Adrenal gland (tissue), 12 donors: ENCODE data around the gene CPXM1. TPM values are rescaled to one million over a fixed set of nuclear protein-coding genes. Genes with fewer than 3 reads are reported as not detected.

Experiments
- DNase-seq, 7 donors: peaks; one replicate each; pipeline ENCODE4 v3.0.0-alpha.2; 2019 to 2020
- H3K27ac ChIP-seq, 5 donors: fragments of 200-600 bp; sonication (generic) in 4 of 5; 1 replicate in 3 of 5; 2 replicates in 2 of 5; pipeline versions ENCODE4 v1.5.1 to v1.8.0; 2016 to 2020; ENCODE audit warnings: mild to moderate bottlenecking in 1 of 5
- H3K27me3 ChIP-seq: fragments of 200-600 bp; 2 replicates; pipeline ENCODE4 v1.8.0; 2021
- H3K36me3 ChIP-seq, 2 donors: fragments of 200-600 bp; replicated peaks in 1 of 2; 1 replicate in 1 of 2; 2 replicates in 1 of 2; pipeline versions ENCODE4 v1.5.1 to v1.8.0; 2018 to 2022
- H3K4me1 ChIP-seq, 2 donors: fragments of 200-600 bp; replicated peaks in 1 of 2; 1 replicate in 1 of 2; 2 replicates in 1 of 2; pipeline versions ENCODE4 v1.5.1 to v1.8.0; 2018 to 2021
- H3K4me3 ChIP-seq, 4 donors: fragments of 200-600 bp; sonication (generic) in 3 of 4; one replicate each; pipeline ENCODE4 v1.5.1; 2016 to 2018
- H3K9me3 ChIP-seq, 3 donors: fragments of 200-600 bp; sonication (generic) in 1 of 3; replicated peaks in 1 of 3; 1 replicate in 2 of 3; 2 replicates in 1 of 3; pipeline versions ENCODE4 v1.5.1 to v1.8.0; 2016 to 2021
- CTCF ChIP-seq, 6 experiments: fragments of 450-650 bp in 4 of 6; fragments of 200-600 bp in 2 of 6; sonication (generic) in 1 of 6; IDR thresholded peaks; 1 replicate in 5 of 6; 2 replicates in 1 of 6; pipeline versions ENCODE4 v1.5.1 to v1.8.0; 2016 to 2021; ENCODE audit warnings: antibody characterized with exemption in 6 of 6, mild to moderate bottlenecking in 2 of 6, moderate library complexity in 1 of 6
- POLR2A ChIP-seq, 2 donors: fragments of 450-650 bp; IDR thresholded peaks; one replicate each; pipeline ENCODE4 v1.6.1; 2017; ENCODE audit warnings: antibody characterized with exemption in 2 of 2, mild to moderate bottlenecking in 2 of 2, moderate library complexity in 1 of 2
- WGBS, 4 donors: extraction: QIAGEN DNeasy Blood & Tissue Kit in 2 of 4; methylation state at CpG; one replicate each; pipeline versions ENCODE4 v1.1.5 to v1.1.7; 2013 to 2017; 5-methylcytosine and 5-hydroxymethylcytosine counted together
- intact Hi-C, 2 donors: fragments of 100-400 bp; cut with DNase I; formaldehyde crosslinking; loops; one replicate each; pipeline versions ENCODE4 v1.14.1 to v1.15.0; 2022 to 2023
- polyA plus RNA-seq, 3 donors: library from polyadenylated mRNA; stranded (reverse); fragments of 200-250 nt in 2 of 3; fragments of 350-450 nt in 1 of 3; fragmentation: Illumina TruSeq in 1 of 3; extraction: RNeasy Lipid Tissue Mini Kit (QIAGEN cat#74804) in 1 of 3; gene quantifications; one replicate each; pipeline ENCODE4 v1.2.3, GENCODE V29; 2013 to 2014
- total RNA-seq, 9 donors: library from RNA; depleted of rRNA in 4 of 9; stranded (reverse); fragments of >200 nt in 4 of 9; fragments of 120-200 nt in 1 of 9; fragmentation: NEBNext Ultra II Directional in 1 of 9; extraction: Animal tissue kit (Norgen Biotek cat#: 25700) in 1 of 9; gene quantifications; one replicate each; pipeline versions ENCODE4 v1.1.0 to v1.2.4, GENCODE V29; 2013 to 2023
- donor health status: healthy with polysubstance abuse.
- donor health status: Bipolar disorder and iron deficiency.
- donor health status: DM: yes; HTN: yes; CAD: no.
- donor health status: DM: no; HTN: no; CAD: no.
- donor health status: DM: no; HTN: no; CAD: no.
- donor health status: DM: yes; HTN: yes; CAD: no.

CPXM1 gene
- total and polyA plus RNA-seq, 12 donors: 2.5 to 21.8 (median 11.2) TPM

DNA sequence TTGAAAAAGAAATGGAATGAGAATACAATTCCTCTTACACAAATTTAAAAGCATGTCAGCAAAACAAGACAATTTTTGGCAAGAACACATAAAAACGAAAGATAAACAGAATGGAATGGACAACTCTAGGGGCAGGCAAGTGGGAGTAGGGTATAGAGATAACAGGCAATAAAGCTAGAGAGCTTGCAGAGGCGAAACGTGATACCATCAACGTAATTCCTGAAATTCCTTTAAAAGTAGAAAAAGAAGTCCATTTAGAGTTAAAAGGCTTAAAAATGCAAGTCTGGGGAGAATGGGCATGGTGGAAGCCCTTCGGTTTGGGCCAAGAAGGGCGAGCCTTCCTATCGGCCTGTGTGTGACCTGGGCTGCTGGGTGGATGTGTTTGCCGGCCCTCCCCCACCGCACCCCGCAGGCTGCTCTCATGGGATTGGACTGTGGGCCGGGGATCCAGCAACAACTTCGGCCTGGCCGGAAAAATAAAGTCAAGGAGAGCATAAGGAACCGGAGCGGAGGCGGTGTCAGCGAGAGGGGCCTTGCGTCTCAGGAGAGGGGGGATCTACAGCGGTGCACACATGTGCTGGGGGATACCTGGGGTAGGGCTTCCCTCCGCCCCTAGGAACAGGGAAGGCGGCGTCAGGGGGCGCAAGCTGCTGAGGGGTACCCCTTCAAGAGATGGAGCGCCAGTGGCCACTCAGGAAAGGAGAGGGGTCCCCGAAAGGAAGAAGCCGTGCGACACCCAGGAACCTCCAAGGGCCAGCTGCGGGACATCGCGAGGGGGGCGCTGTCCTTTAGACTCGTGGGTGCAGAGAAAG lies 19.9 kb upstream of the CPXM1 start:
- 28 to 48% (median 40%) methylated on average over 22 to 32 of the region's 32 CpGs for whole genome bisulfite sequencing, 4 donors

DNA sequence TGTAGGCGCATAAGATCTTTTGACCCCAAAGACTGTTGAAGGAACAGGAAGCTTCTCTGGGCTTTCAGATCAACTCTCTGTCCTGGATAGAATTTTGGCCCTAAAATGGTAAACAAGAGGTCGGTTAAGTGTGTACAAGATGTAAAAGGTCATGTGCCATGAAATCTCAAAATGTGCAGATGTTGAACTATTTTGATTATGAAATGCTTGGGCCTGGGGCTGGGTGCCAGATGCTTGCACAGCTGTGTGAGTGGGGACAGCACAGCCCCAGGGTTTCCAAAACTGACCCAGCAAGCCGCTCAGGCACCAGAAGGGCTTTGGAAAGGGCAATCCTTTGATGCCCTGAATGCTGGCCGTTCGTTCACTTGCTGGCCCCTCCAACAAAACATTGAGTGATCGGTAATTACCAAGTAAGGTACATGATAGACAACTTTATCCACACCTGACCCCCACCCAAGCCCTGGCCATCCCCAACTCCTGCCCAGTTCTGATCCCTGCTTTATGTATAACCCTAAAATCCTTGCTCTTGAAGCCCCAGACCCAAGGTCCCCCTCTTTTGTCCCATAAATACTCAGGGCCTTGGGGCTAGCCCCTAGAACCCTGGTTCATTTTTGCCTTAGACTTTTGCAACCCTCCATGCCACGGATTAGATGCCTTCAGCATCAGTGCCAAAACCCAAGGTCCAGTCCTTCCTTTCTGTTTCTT lies 17.6 kb upstream of the CPXM1 start:
- 75 to 79% (median 77%) methylated on average over 4 to 7 of the region's 7 CpGs for WGBS, 4 donors
- Histone ChIP-seq H3K36me3 (no peaks in the 10 kb centered on the region), H3K27ac (no peak overlapping the region), H3K9me3 (no peaks in the 10 kb centered on the region), H3K27me3 (peaks cover 14% of the 10 kb centered on the region), H3K4me3 (no peak overlapping the region), H3K4me1 (peaks cover 0 to 4% of the 10 kb centered on the region in 2 donors)
- intact Hi-C loops: no loop called here
- TF ChIP-seq POLR2A (IDR thresholded peaks at IDR 0.05): no peak
- no peak for TF ChIP-seq CTCF (IDR thresholded peaks at IDR 0.05)
- peak in 3 of 7 donors; percentile 31 to 56 (median 43) for DNase-seq

More for the DNA sequence above, 19.9 kb upstream of the CPXM1 start:
- intact Hi-C loops: no loop called here
- Histone ChIP-seq H3K36me3 (no peaks in the 10 kb centered on the region), H3K27me3 (peaks cover 14% of the 10 kb centered on the region), H3K4me3 (no peak overlapping the region), H3K4me1 (no peaks in the 10 kb centered on the region), H3K9me3 (no peaks in the 10 kb centered on the region), H3K27ac (peak overlapping the region in 2 of 5 donors; percentile 26 to 49)
- TF ChIP-seq CTCF (IDR thresholded peaks at IDR 0.05) (no peak), POLR2A (IDR thresholded peaks at IDR 0.05) (no peak)
- peak in 4 of 7 donors; percentile 16 to 48 (median 26) for DNase-seq

DNA sequence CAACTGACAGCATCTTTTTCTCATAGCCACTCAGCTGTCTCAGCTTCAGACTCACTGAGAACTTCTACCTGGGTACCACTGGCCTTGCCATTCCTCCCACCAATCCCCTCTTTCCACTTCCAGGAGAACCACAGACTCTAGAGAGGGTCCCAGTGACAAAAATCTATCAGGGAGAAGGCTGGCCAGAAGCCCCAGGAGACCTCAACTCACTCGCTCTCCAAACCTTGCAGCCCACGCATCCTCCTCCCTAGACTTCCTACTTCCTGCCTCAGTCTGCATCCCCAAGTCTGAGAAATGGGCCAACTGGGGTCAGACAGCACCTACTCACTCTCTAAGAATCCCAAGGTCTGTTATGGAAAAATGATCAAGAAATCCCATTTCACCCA lies 16.9 kb upstream of the CPXM1 start:
- 80 to 90% (median 82%) methylated on average over 2 of the region's 2 CpGs for WGBS, 4 donors
- Histone ChIP-seq H3K9me3 (no peaks in the 10 kb centered on the region), H3K36me3 (no peaks in the 10 kb centered on the region), H3K27me3 (peaks cover 14% of the 10 kb centered on the region), H3K4me3 (no peak overlapping the region), H3K27ac (peak overlapping the region in 2 of 5 donors; percentile 34 to 49), H3K4me1 (peaks cover 0 to 4% of the 10 kb centered on the region in 2 donors)
- TF ChIP-seq POLR2A (IDR thresholded peaks at IDR 0.05): no peak
- no peak for TF ChIP-seq CTCF (IDR thresholded peaks at IDR 0.05)
- DNase-seq: peak in 3 of 7 donors; percentile 2 to 14 (median 4)
- intact Hi-C loops: no loop called here

GRCh38 chr20:2816583-2817340 lies 16.3 kb upstream of the CPXM1 start:
- no peaks in the 10 kb centered on the region for H3K9me3 ChIP-seq
- H3K4me1 ChIP-seq: peaks cover 0 to 4% of the 10 kb centered on the region in 2 donors
- no peak overlapping the region for H3K4me3 ChIP-seq
- 60 to 88% (median 85%) methylated on average over 8 to 20 of the region's 20 CpGs for WGBS, 4 donors
- TF ChIP-seq CTCF (IDR thresholded peaks at IDR 0.05): no peak
- no peak for TF ChIP-seq POLR2A (IDR thresholded peaks at IDR 0.05)
- H3K27ac ChIP-seq: peak overlapping the region in 2 of 5 donors; percentile 34 to 49
- peaks cover 14% of the 10 kb centered on the region for H3K27me3 ChIP-seq
- DNase-seq: peak in 2 of 7 donors; percentile 10 to 46
- intact Hi-C loops: no loop called here
- no peaks in the 10 kb centered on the region for H3K36me3 ChIP-seq
